ENCODE results near the gene FOXN3. TPM values are rescaled to one million over a fixed set of nuclear protein-coding genes. Genes with fewer than 3 reads are reported as not detected.

The FOXN3 gene
- total and polyA plus RNA-seq, 2 donors (not counting 3 experiments of a cell fraction or from before 2014, with no cell fraction given) = 16.9 to 41.8 TPM

DNA sequence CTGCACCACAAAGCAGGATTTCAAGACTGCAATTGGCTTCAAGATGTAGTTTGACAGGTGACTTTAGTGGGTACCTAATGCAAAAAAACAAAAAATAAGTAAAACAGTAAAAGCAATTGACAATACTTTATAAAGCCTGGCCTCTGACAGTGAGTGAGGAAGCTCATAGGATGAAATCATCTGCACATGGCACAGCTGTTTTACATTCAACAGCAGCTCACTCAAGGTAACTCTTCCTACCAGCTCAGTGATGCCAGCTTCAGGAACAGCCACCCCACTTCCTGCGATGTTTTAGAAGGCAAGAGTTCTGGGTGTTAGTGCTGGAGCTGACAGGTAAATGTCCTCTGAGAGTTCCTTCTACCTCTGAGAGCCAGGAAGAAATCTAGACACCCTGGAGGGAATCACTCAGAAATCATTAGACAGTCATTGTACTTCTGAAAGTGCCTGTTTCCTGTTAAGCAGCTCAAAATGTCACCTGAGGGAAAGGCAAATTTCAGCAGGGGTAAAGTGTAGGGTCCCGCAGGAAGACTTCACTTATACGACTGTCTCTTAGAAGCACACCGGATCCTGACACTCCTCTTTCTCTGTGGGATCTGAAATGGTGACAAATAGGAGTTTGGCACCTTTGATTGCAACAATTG, 99.9 kb downstream of the FOXN3 start:
- no peak overlapping the region for H2AFZ ChIP-seq (ENCODE audit: low read depth, low read length)
- dilution Hi-C loops (cut with MboI; ENCODE audit: extremely low pct_ligation_motif_present, low sequenced_read_pairs) = no loop called here
- H3K36me3 ChIP-seq (ENCODE audit: control insufficient read depth in 2 of 2, extremely low read depth in 1 of 2, insufficient read depth in 2 of 2, low read length in 2 of 2) = no peaks in the 10 kb centered on the region
- TF ChIP-seq POLR2A (IDR thresholded peaks at IDR 0.05; ENCODE audit: low read depth, low read length) (no peak), FOS (IDR thresholded peaks at IDR 0.05; ENCODE audit: borderline replicate concordance, insufficient read depth, low read length) (no peak)
- TF ChIP-seq, protein P1, sequence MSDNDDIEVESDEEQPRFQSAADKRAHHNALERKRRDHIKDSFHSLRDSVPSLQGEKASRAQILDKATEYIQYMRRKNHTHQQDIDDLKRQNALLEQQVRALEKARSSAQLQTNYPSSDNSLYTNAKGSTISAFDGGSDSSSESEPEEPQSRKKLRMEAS (IDR thresholded peaks at IDR 0.05; ENCODE audit: insufficient read depth, insufficient read length) = no peak
- TF ChIP-seq, protein P2, sequence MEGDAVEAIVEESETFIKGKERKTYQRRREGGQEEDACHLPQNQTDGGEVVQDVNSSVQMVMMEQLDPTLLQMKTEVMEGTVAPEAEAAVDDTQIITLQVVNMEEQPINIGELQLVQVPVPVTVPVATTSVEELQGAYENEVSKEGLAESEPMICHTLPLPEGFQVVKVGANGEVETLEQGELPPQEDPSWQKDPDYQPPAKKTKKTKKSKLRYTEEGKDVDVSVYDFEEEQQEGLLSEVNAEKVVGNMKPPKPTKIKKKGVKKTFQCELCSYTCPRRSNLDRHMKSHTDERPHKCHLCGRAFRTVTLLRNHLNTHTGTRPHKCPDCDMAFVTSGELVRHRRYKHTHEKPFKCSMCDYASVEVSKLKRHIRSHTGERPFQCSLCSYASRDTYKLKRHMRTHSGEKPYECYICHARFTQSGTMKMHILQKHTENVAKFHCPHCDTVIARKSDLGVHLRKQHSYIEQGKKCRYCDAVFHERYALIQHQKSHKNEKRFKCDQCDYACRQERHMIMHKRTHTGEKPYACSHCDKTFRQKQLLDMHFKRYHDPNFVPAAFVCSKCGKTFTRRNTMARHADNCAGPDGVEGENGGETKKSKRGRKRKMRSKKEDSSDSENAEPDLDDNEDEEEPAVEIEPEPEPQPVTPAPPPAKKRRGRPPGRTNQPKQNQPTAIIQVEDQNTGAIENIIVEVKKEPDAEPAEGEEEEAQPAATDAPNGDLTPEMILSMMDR (IDR thresholded peaks at IDR 0.05; ENCODE audit: extremely low read depth in 1 of 2, insufficient read depth in 1 of 2, low read depth in 1 of 2, low read length in 2 of 2) = no peak
- BruUV-seq (replicated peaks) = no TSS peak
- intact Hi-C loops (cut with micrococcal nuclease) = no loop called here
- ChIA-PET POLR2A (no interaction called here), CTCF (no interaction called here)
- no peak overlapping the region for H3K4me2 ChIP-seq (ENCODE audit: insufficient read depth, low read length)
- H3K9me3 ChIP-seq (replicated peaks; ENCODE audit: control insufficient read depth, insufficient read depth, low read length) = no peaks in the 10 kb centered on the region
- H3K27ac ChIP-seq (ENCODE audit: insufficient read depth, low read depth, low read length) = no peak overlapping the region
- H4K20me1 ChIP-seq (replicated peaks; ENCODE audit: control insufficient read depth, extremely low read depth, insufficient read depth, low read length) = no peaks in the 10 kb centered on the region
- no peaks in the 10 kb centered on the region for H3K4me1 ChIP-seq (ENCODE audit: control insufficient read depth, extremely low read depth, insufficient read depth, low read length)
- no peaks in the 10 kb centered on the region for H3K9me1 ChIP-seq (replicated peaks; ENCODE audit: control insufficient read depth, extremely low read depth, insufficient read depth, low read length)
- DNase-seq (ENCODE audit: low read depth, low spot score) = no peak
- H3K9ac ChIP-seq (replicated peaks; ENCODE audit: extremely low read depth, insufficient read depth, low read length) = no peak overlapping the region
- FAIRE-seq = no peak
- H3K4me3 ChIP-seq (replicated peaks in 1 of 3; ENCODE audit: insufficient read depth in 1 of 3, low read depth in 1 of 3, low read length in 3 of 3) = no peak overlapping the region
- H3K27me3 ChIP-seq (ENCODE audit: control insufficient read depth in 2 of 2, insufficient read depth in 2 of 2, low read length in 2 of 2) = no peaks in the 10 kb centered on the region
- no peaks in the 10 kb centered on the region for H3K79me2 ChIP-seq (ENCODE audit: control insufficient read depth, insufficient read depth, low read length)
